IMR-90 (cell line): ENCODE data around the gene DYNLT4. TPM values are rescaled to one million over a fixed set of nuclear protein-coding genes. Genes with fewer than 3 reads are reported as not detected.

Source experiments
- ATAC-seq: fragments of 200-7000 bp; cut with Tn5 transposase; 2 replicates; pipeline ENCODE4 v1.9.1; 2020; ENCODE audit warnings: low read depth, mild to moderate bottlenecking, moderate library complexity
- BruUV-seq: library from RNA; stranded (reverse); fragments of 400-500 nt; replicated peaks from 2 replicates; lab custom pipeline; 2021; lab: Mats Ljungman, UMichigan
- CTCF ChIA-PET: fragments of 300-600 bp; formaldehyde crosslinking; extraction: SDS; loops from one replicate; lab custom pipeline; 2021; ENCODE audit warnings: antibody characterized with exemption; lab: Yijun Ruan, JAX
- POLR2A ChIA-PET: fragments of 300-600 bp; sonication (Branson Sonifier 250); formaldehyde crosslinking; loops from one replicate; lab custom pipeline; 2022; ENCODE audit warnings: antibody characterized with exemption; ENCODE audit not compliant: unreplicated experiment; lab: Charles Lee
- DNase-seq: peaks from one replicate; pipeline ENCODE4 v3.0.0; 2013
- H2AFZ ChIP-seq: replicated peaks from 2 replicates; pipeline ENCODE3; 2013; ENCODE audit warnings: low read length, mild to moderate bottlenecking; ENCODE audit not compliant: poor library complexity
- H2AK5ac ChIP-seq: 2 replicates; pipeline ENCODE4 v1.6.1; 2013; ENCODE audit warnings: low read depth, low read length, inconsistent platforms
- H2AK9ac ChIP-seq: replicated peaks from 2 replicates; pipeline ENCODE3; 2013; ENCODE audit warnings: mild to moderate bottlenecking, low read depth, low read length, moderate library complexity; ENCODE audit not compliant: poor library complexity
- H2BK120ac ChIP-seq: 2 replicates; pipeline ENCODE4 v1.6.1; 2013; ENCODE audit warnings: low read depth, low read length, inconsistent platforms
- H2BK15ac ChIP-seq: 3 replicates; pipeline ENCODE4 v1.6.1; 2013; ENCODE audit warnings: low read depth, low read length, inconsistent platforms
- H2BK20ac ChIP-seq: 2 replicates; pipeline ENCODE4 v1.6.1; 2013; ENCODE audit warnings: low read depth, mild to moderate bottlenecking, inconsistent platforms, low read length, moderate library complexity
- H2BK5ac ChIP-seq: 2 replicates; pipeline ENCODE4 v1.6.1; 2013; ENCODE audit warnings: mild to moderate bottlenecking, low read depth, low read length, inconsistent platforms; ENCODE audit not compliant: poor library complexity, severe bottlenecking
- H3K14ac ChIP-seq: replicated peaks from 2 replicates; pipeline ENCODE4 v1.6.1; 2013; ENCODE audit warnings: low read depth, low read length, inconsistent platforms
- H3K18ac ChIP-seq: 2 replicates; pipeline ENCODE4 v1.6.1; 2013; ENCODE audit warnings: low read depth, low read length, control low read depth
- H3K23ac ChIP-seq: 2 replicates; pipeline ENCODE4 v1.6.1; 2013; ENCODE audit warnings: low read depth, low read length, inconsistent platforms
- H3K27ac ChIP-seq: 2 replicates; pipeline ENCODE4 v1.5.1; 2013; ENCODE audit warnings: mild to moderate bottlenecking, control low read depth, low read length; ENCODE audit not compliant: insufficient read depth
- H3K27me3 ChIP-seq: 2 replicates; pipeline ENCODE4 v1.6.1; 2013; ENCODE audit warnings: low read length; ENCODE audit not compliant: control insufficient read depth, insufficient read depth
- H3K36me3 ChIP-seq: 2 replicates; pipeline ENCODE4 v1.6.1; 2013; ENCODE audit warnings: low read length, mixed read lengths; ENCODE audit not compliant: control insufficient read depth, insufficient read depth
- H3K4ac ChIP-seq: 2 replicates; pipeline ENCODE4 v1.6.1; 2013; ENCODE audit warnings: low read depth, low read length, inconsistent platforms
- H3K4me1 ChIP-seq: 2 replicates; pipeline ENCODE4 v1.6.1; 2013; ENCODE audit warnings: low read length, mixed read lengths; ENCODE audit not compliant: control insufficient read depth, insufficient read depth
- H3K4me2 ChIP-seq: 2 replicates; pipeline ENCODE4 v1.6.1; 2013; ENCODE audit warnings: low read depth, mild to moderate bottlenecking, control low read depth, low read length, moderate library complexity
- H3K4me3 ChIP-seq: 2 replicates; pipeline ENCODE4 v1.5.1; 2013; ENCODE audit warnings: low read depth, mild to moderate bottlenecking, control low read depth, low read length, moderate library complexity; ENCODE audit not compliant: insufficient read depth
- H3K56ac ChIP-seq: 2 replicates; pipeline ENCODE4 v1.6.1; 2013; ENCODE audit warnings: low read length, inconsistent platforms; ENCODE audit not compliant: insufficient read depth; ENCODE audit errors: extremely low read depth
- H3K79me1 ChIP-seq, 2 experiments: 2 replicates each; pipeline ENCODE4 v1.6.1; 2013; ENCODE audit warnings: low read length in 2 of 2, inconsistent platforms in 1 of 2, low read depth in 1 of 2
- H3K9ac ChIP-seq: 2 replicates; pipeline ENCODE4 v1.6.1; 2013; ENCODE audit warnings: low read depth, low read length, control low read depth
- H3K9me1 ChIP-seq: 2 replicates; pipeline ENCODE4 v1.6.1; 2013; ENCODE audit warnings: low read length, inconsistent platforms; ENCODE audit not compliant: insufficient read depth
- H3K9me3 ChIP-seq: 2 replicates; pipeline ENCODE4 v1.6.1; 2013; ENCODE audit warnings: low read length; ENCODE audit not compliant: control insufficient read depth, insufficient read depth
- H4K20me1 ChIP-seq: 2 replicates; pipeline ENCODE4 v1.6.1; 2013; ENCODE audit warnings: low read length, inconsistent platforms; ENCODE audit not compliant: insufficient read depth
- H4K5ac ChIP-seq: 2 replicates; pipeline ENCODE4 v1.6.1; 2013; ENCODE audit warnings: mild to moderate bottlenecking, low read depth, low read length, control low read depth
- H4K8ac ChIP-seq, 2 experiments: 2 replicates each; pipeline ENCODE4 v1.6.1; 2013; ENCODE audit warnings: low read depth in 2 of 2, low read length in 2 of 2, control low read depth in 1 of 2, inconsistent platforms in 1 of 2
- H4K91ac ChIP-seq: 2 replicates; pipeline ENCODE4 v1.6.1; 2013; ENCODE audit warnings: low read depth, low read length, inconsistent platforms; ENCODE audit not compliant: insufficient read depth
- CHD1 ChIP-seq: IDR thresholded peaks from 2 replicates; pipeline ENCODE4 v1.6.1; 2012; ENCODE audit warnings: low read depth, low read length, improper control_type of control experiment
- FOS ChIP-seq: fragments of 150-350 bp; IDR thresholded peaks from 2 replicates; pipeline ENCODE4 v1.6.1; 2016; ENCODE audit warnings: low read depth, low read length
- MAFK ChIP-seq: IDR thresholded peaks from 2 replicates; pipeline ENCODE4 v1.6.1; 2012; ENCODE audit warnings: low read depth, low read length, improper control_type of control experiment
- NFE2L2 ChIP-seq: fragments of 150-350 bp; IDR thresholded peaks from 2 replicates; pipeline ENCODE4 v1.6.1; 2016; ENCODE audit warnings: low read depth, mild to moderate bottlenecking, low read length
- RAD21 ChIP-seq: IDR thresholded peaks from 2 replicates; pipeline ENCODE4 v1.6.1; 2012; ENCODE audit warnings: low read length, improper control_type of control experiment
- RCOR1 ChIP-seq: IDR thresholded peaks from 2 replicates; pipeline ENCODE4 v1.6.1; 2012; ENCODE audit warnings: mild to moderate bottlenecking, low read length, improper control_type of control experiment; ENCODE audit not compliant: insufficient replicate concordance
- RFX5 ChIP-seq: IDR thresholded peaks from 2 replicates; pipeline ENCODE4 v1.8.0; 2012; ENCODE audit warnings: low read depth, mild to moderate bottlenecking, low read length, moderate library complexity
- SMC3 ChIP-seq: fragments of 150-350 bp; IDR thresholded peaks from 2 replicates; pipeline ENCODE4 v1.6.1; 2016; ENCODE audit warnings: low read depth, mild to moderate bottlenecking, antibody characterized with exemption, low read length, moderate library complexity
- WGBS, 2 experiments: methylation state at CpG; one replicate each; pipeline versions ENCODE4 v1.1.5 to v1.1.7; 2013; ENCODE audit warnings: missing lambda C conversion rate in 2 of 2; ENCODE audit not compliant: insufficient read length in 1 of 2; ENCODE audit errors: extremely low coverage in 2 of 2; 5-methylcytosine and 5-hydroxymethylcytosine counted together
- dilution Hi-C: fragments of 300-500 bp; cut with HindIII; formaldehyde crosslinking; loops from one replicate; pipeline ENCODE4 v1.14.3; 2018; ENCODE audit warnings: low sequenced_read_pairs; ENCODE audit not compliant: unreplicated experiment
- in situ Hi-C: fragments of 300-500 bp; cut with MboI; formaldehyde crosslinking; loops from 3 replicates; pipeline ENCODE4 v1.14.3; 2019; ENCODE audit warnings: low sequenced_read_pairs, inconsistent platforms, mixed read lengths
- intact Hi-C: fragments of 100-400 bp; cut with micrococcal nuclease; formaldehyde crosslinking; loops from 2 replicates; pipeline ENCODE4 v1.10.0; 2022
- polyA plus RNA-seq, 3 experiments: library from polyadenylated mRNA; depleted of rRNA; stranded (reverse); fragments of >200 nt; gene quantifications; 2 replicates each; pipeline ENCODE4 v1.2.3, GENCODE V29; 2012; ENCODE audit warnings: low replicate concordance in 1 of 3
- total RNA-seq: library from RNA; depleted of rRNA; stranded (reverse); fragments of >200 nt; gene quantifications from 2 replicates; pipeline ENCODE4 v1.2.3, GENCODE V29; 2012

Gene DYNLT4
- total and polyA plus RNA-seq, 2 of the 4 experiments (the other 2 are of a cell fraction), result not detected

DNA sequence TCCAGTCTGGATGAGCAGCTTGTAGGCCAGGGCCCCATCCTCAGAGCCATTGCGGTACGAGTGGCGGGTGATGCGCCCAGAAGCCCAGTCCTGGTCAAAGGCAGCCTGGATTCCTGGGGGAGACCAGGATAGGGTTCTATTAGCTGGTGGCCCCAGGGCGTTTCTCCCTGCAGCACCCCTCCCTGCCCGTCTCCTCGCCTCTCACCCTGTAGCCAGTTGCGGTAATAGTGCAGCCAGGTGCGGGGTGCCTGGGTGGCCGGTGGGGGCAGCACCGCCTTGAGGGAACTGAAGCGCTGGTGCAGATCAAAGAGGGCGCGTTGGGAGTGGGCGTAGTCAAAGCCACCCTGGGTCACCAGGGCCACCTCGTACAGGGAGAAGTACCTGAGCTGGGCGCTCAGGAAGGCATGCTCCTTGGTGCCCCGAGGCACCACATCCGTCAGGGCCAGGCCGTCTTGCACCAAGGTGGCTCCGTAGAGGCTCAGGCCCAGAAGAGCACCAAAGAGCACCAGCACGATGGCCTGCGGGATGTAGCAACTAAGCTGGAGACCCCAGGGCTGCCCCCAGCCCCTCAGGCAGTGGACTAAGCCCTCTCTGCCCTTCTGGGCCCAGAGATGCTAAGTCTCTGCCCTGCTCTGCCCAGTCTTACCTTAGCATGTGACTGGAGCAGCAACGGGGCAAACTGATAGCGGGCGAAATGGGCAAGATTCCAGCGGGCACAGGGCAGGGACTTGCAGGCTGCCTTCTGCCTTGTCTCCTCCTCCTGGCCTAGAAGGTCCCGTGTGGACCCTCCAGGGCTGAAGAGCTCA, 20.2 kb upstream of the DYNLT4 start:
- no peak overlapping the region for H3K4me2 ChIP-seq
- ATAC-seq, result no peak
- no peak overlapping the region for H2AK5ac ChIP-seq
- DNase-seq, result no peak
- no peak overlapping the region for H3K14ac ChIP-seq
- H3K79me1 ChIP-seq, result no peaks in the 10 kb centered on the region
- H2BK20ac ChIP-seq, result no peak overlapping the region
- TF ChIP-seq FOS (no peak), RCOR1 (no peak), RAD21 (no peak), SMC3 (no peak), NFE2L2 (no peak), RFX5 (no peak), CHD1 (no peak), MAFK (no peak)
- POLR2A ChIA-PET, result no interaction called here
- no peak overlapping the region for H4K5ac ChIP-seq
- 95% methylated on average over 17 of the region's 28 CpGs; no CpG with 5 or more reads in 1 of the 2 experiments for WGBS, 2 experiments
- H3K4ac ChIP-seq, result no peak overlapping the region
- H4K8ac ChIP-seq, result no peak overlapping the region
- H4K20me1 ChIP-seq, result no peaks in the 10 kb centered on the region
- intact Hi-C loops, result no loop called here
- H3K27ac ChIP-seq, result no peak overlapping the region
- H2BK5ac ChIP-seq, result no peak overlapping the region
- CTCF ChIA-PET, result interaction anchor here (1.6 kb wide), 1 partner anchor 19 kb away, joined by 3 read pairs; the partner anchor contains the start of gene BTBD19
- H3K9ac ChIP-seq, result no peak overlapping the region
- dilution Hi-C loops, result no loop called here
- no peaks in the 10 kb centered on the region for H3K36me3 ChIP-seq
- peak overlapping the region; percentile 42 for H2AK9ac ChIP-seq
- no peak overlapping the region for H4K91ac ChIP-seq
- no peak overlapping the region for H2BK15ac ChIP-seq
- in situ Hi-C loops, result no loop called here
- H3K56ac ChIP-seq, result no peak overlapping the region
- H3K27me3 ChIP-seq, result no peaks in the 10 kb centered on the region
- no peak overlapping the region for H2BK120ac ChIP-seq
- H3K18ac ChIP-seq, result no peak overlapping the region
- no peak overlapping the region for H2AFZ ChIP-seq
- H3K9me3 ChIP-seq, result no peaks in the 10 kb centered on the region
- H3K23ac ChIP-seq, result no peak overlapping the region
- H3K9me1 ChIP-seq, result no peaks in the 10 kb centered on the region
- BruUV-seq, result no TSS peak
- H3K4me3 ChIP-seq, result no peak overlapping the region
- no peaks in the 10 kb centered on the region for H3K4me1 ChIP-seq
